Activated CD4-positive, alpha-beta T cell treated with anti-CD3 and anti-CD28 coated beads for 4 hours (primary cell): ENCODE data around the gene EOLA2.
"Not testable (repeated sequence)": the region's sequence is repeated elsewhere in the genome, so short reads cannot be mapped to it uniquely, and the experiment has no call there.

Experiments used
- DNase-seq, 2 donors: peaks; one replicate each; pipeline ENCODE4 v3.0.0-alpha.2; 2020

The EOLA2 gene

GRCh38 chrX:149932150-149932549 is 6.1 kb downstream of the EOLA2 start:
- not testable (repeated sequence) for DNase-seq

DNA sequence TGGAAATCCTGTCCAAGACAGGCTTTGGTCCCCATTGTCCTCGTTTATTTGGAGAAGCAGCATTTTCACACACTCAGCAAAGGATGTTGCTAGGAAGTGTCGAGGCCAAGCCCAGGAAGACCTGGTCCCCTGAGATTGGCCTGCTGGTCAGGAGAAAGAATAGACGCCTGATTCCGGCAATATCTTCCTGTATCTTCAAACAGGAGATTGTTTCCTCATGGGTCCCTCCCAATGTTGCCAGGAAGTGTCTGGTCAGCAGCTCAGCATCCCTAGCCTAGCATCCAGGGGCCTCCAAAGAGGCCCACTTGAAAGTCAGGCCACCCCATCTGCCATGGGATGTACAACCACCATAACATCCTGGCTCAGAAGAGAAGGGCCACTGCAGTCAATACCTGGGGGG is 6.9 kb downstream of the EOLA2 start:
- not testable (repeated sequence) for DNase-seq

DNA sequence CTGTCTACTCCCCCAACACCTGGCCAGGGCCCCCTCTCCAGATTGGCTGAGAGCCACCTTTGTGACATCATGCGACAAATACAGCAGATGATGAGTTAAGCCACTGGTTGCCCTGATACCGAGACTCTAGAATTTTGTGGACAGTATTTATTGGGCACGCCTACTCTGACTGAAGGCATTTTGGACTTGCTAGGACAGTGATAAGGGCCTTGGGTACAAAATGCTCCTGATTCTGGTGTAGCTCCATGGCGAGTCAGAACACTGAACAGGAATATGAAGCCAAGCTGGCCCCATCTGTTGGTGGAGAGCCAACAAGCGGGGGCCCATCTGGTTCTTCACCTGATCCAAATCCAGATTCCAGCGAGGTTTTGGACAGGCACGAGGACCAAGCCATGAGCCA is 8.9 kb downstream of the EOLA2 start, which contains the start of gene HSFX4:
Gene HSFX4 (plus strand): TSS at position 174 of the 400 bp plus-strand sequence. CDS start 72 bp downstream, at position 246.
- not testable (repeated sequence) for DNase-seq

GRCh38 chrX:149928635-149929034 is 9.7 kb downstream of the EOLA2 start:
- DNase-seq: not testable (repeated sequence)

GRCh38 chrX:149927964-149928258 is 10.4 kb downstream of the EOLA2 start:
- DNase-seq: not testable (repeated sequence)

DNA sequence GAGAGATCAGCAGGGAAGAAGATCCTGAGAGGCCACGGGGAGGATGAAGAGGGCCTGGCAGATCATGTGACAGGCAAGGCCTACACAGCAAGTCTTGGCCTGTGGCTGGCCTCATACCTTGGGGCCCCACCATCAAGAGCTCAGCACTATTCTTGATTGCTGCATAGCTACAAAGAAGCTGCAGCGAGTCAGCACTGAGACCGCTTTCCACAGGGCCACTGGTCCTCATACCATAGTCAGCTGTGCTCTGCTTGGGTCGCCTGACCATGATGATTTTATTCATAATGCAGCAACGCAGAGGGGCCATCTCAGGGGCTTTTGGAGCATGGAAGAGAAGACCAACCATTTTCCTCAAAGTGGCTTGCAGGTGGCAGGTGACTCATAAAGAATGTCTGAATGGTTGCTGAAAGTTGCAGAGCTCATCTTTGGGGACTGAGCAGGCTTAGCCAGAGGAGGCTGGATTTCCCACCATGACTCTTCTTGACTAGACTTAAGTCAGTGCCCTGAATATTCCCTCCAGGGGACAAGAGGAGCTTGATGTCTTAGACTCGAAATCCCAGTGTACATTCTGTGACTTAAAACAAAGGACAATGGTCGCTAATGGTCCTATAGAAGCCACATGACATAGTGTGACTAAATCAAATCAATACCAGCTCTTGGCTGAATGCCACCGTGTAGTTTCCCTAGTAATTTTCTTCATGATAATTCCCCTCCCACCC is 10.9 kb downstream of the EOLA2 start:
- not testable (repeated sequence) for DNase-seq

- not testable (repeated sequence) for DNase-seq
These were observed 13.9 kb downstream of the EOLA2 start for GRCh38 chrX:149924434-149924833.

DNA sequence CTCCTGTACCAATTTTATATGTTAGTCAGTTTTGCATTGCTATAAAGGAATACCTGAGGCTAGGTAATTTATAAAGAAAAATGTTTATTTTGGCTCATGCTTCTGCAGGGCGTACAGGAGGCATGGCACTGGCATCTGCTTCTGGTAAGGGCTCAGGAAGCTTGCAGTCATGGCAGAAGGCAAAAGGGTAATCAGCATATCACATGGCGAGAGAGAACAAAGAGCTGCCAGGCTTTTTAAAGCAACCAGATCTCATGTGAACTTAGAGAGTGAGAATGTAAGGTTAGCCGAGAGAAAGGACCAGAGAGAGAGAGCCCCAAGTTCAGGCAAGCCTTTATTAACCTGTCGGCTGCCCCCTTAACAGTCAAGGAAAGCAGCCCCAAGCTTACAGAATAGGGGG is 14.5 kb downstream of the EOLA2 start:
- not testable (repeated sequence) for DNase-seq

DNA sequence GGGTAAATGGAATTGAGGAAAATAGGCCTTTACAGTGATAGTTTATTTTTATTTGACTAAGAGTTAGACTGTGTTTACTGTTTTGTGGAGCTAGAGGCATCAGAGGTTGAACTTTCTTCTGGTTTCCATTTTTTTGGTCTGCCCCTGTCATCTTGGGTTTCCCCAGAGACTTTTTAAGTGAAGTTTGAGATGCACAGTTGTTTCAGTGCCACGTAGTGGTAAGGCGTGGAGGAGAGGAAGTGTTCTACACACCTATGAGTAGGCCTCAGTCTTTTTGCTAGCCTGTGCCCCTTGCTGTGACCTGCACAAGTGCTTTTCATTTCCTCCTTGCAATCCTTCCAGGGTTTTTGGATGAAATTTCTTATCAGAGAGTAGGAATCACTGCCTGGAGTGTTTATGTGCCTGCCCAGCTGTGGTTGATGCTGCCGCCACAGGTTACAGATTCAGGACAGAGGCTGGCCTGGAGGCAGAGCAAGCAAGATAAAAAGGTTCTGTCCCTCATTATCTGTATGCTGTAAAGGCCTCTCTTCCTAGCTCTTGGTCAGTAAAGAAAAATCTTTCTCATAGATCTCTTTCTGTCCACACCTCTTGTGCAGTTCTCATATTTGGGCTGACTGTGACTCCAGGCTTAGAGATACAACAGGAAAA is 21.4 kb downstream of the EOLA2 start:
- no peak for DNase-seq

DNA sequence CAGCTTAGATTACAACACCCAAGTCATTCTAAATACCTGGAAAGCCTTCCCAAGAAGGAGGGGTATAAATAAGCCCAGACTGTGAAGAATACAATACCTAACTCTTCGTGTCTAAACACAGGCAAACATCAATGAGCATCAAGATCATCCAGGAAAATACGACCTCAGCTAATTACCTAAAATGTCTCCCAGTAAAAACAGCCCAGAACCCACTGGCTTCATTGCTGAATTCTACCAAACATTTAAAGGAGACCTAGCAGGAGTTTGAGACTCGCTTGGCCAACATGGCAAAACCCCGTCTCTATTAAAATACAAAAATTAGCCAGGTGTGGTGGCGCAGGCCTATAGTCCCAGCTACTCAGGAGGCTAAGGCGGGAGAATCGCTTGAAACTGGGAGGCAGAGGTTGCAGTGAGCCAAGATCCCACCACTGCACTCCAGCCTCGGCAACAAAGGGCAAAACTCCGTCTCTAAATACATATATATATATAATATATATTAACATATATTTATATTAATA is 28.1 kb downstream of the EOLA2 start:
- DNase-seq: no peak

- no peak for DNase-seq
These were observed 28.7 kb downstream of the EOLA2 start for GRCh38 chrX:149909324-149910177.

DNA sequence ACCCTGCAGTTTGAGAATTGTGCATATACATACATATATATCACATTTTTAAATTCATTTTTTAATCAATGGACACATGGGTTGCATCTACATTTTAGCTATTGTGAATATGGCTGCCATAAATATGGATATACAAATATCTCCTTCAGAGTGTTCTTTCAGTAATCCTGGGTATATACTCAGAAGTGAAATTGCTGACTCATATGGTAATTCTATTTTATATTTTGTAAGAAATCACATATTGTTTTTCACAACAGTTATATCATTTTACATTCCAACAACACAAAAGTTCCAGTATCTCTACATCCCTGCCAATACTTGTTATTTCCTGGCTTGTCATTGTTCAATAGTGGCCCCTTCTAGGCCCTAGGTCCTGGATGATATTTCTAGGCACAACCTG is 29.6 kb downstream of the EOLA2 start:
- DNase-seq: no peak

GRCh38 chrX:149908308-149908707 is 30.0 kb downstream of the EOLA2 start:
- DNase-seq: no peak

DNA sequence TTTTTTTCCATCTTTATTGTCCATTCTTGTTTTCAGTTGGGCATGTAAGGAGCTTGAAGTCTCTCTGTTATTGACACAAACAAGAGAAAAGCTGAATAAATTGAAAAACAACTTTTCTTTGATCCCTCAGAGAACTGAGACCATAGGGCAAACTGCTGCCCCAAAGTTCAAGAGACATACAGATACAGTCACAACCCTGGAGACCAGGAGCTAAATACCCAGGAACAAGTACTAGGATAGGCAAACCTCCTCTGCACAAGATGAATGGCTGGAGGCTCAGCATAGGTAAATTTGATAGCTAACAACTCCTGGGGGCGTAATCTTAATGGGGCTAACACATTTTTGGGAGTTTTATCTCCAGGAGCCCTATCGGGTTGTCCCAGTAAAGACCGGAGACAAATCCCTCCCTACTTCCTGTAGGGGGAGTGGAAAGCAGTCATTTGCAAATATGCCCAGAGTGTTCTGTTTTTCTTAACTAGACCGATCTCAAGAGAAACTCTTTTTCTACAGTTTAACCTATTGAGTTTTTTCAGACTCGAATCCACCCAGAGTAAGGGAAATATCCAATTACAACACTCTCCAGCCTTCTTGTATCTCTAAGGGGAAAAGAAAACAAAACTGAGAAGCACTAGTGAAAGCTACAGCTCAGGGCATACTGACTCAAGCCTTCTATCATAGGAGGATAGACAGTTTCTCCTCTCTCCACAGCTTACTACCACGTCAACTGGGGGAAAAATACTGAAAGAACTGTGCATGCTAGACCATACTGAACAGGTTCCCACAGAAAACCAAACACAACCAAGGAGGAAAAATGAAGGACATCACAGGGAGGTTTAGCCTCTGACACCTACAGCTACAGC is 34.2 kb downstream of the EOLA2 start:
- DNase-seq: no peak

DNA sequence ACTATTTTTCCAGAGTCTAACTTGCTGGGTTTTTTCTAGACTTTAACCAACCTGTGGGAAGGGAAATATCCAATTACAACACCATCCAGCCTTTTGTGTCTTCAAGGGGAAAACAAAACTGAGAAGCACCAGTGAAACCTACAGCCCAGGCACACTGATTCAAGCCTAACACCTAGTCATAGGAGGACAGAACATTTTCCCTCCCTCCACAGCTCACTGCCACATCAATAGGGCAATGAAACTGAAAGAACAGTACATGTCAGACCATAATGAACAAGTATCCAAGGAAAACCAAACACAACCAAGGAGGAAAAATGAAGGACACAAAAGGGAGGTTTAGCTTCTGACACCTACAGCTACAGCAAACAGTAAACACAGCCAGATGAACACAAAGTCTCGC is 39.7 kb downstream of the EOLA2 start:
- no peak for DNase-seq

GRCh38 chrX:149890828-149891227 is 47.5 kb downstream of the EOLA2 start:
- not testable (repeated sequence) for DNase-seq
